Astrocyte (in vitro differentiated cells and primary cell): ENCODE data around the gene KCNN2. TPM values are rescaled to one million over a fixed set of nuclear protein-coding genes. Genes with fewer than 3 reads are reported as not detected.

Experiments used
- DNase-seq: peaks from one replicate; pipeline ENCODE4 v3.0.0-alpha.2; 2010; ENCODE audit warnings: low read depth
- FAIRE-seq: peaks from 2 replicates; lab custom pipeline; 2011; peaks lifted over from hg19 to GRCh38; lab: Jason Lieb, UNC
- H2AFZ ChIP-seq: 2 replicates; pipeline ENCODE4 v1.6.0; 2012; ENCODE audit warnings: low read depth, low read length, inconsistent platforms
- H3K27ac ChIP-seq: 2 replicates; pipeline ENCODE4 v1.5.1; 2011; ENCODE audit warnings: low read depth, low read length, inconsistent platforms
- H3K27me3 ChIP-seq: 2 replicates; pipeline ENCODE4 v1.6.0; 2011; ENCODE audit warnings: low read length, inconsistent platforms; ENCODE audit not compliant: insufficient read depth
- H3K36me3 ChIP-seq: 2 replicates; pipeline ENCODE4 v1.5.1; 2011; ENCODE audit warnings: low read length, inconsistent platforms; ENCODE audit not compliant: insufficient read depth
- H3K4me1 ChIP-seq: 2 replicates; pipeline ENCODE4 v1.5.1; 2011; ENCODE audit warnings: low read length, inconsistent platforms; ENCODE audit not compliant: insufficient read depth
- H3K4me2 ChIP-seq: 2 replicates; pipeline ENCODE4 v1.6.0; 2012; ENCODE audit warnings: low read length, inconsistent platforms
- H3K4me3 ChIP-seq: 2 replicates; pipeline ENCODE4 v1.5.1; 2011; ENCODE audit warnings: low read depth, mild to moderate bottlenecking, low read length, inconsistent platforms; ENCODE audit not compliant: insufficient read depth
- H3K79me2 ChIP-seq: 2 replicates; pipeline ENCODE4 v1.6.0; 2012; ENCODE audit warnings: mild to moderate bottlenecking, low read length, inconsistent platforms; ENCODE audit not compliant: insufficient read depth
- H3K9ac ChIP-seq: 2 replicates; pipeline ENCODE4 v1.6.0; 2012; ENCODE audit warnings: mild to moderate bottlenecking, low read length, inconsistent platforms
- H3K9me3 ChIP-seq: 2 replicates; pipeline ENCODE4 v1.5.1; 2012; ENCODE audit warnings: low read depth, mild to moderate bottlenecking, low read length, inconsistent platforms; ENCODE audit not compliant: insufficient read depth
- H4K20me1 ChIP-seq: 2 replicates; pipeline ENCODE4 v1.6.0; 2012; ENCODE audit warnings: low read length, inconsistent platforms; ENCODE audit not compliant: insufficient read depth
- H3K27ac Mint-ChIP-seq: one replicate; pipeline ENCODE4 v1.8.0; 2021; ENCODE audit warnings: mild to moderate bottlenecking, mixed read lengths; ENCODE audit not compliant: unreplicated experiment
- H3K27me3 Mint-ChIP-seq: one replicate; pipeline ENCODE4 v1.8.0; 2021; ENCODE audit warnings: low read depth, mixed read lengths; ENCODE audit not compliant: unreplicated experiment
- H3K36me3 Mint-ChIP-seq: one replicate; pipeline ENCODE4 v1.8.0; 2021; ENCODE audit warnings: low read depth, mixed read lengths; ENCODE audit not compliant: unreplicated experiment
- H3K4me1 Mint-ChIP-seq: one replicate; pipeline ENCODE4 v1.8.0; 2021; ENCODE audit warnings: low read depth, mixed read lengths; ENCODE audit not compliant: unreplicated experiment
- H3K4me3 Mint-ChIP-seq: one replicate; pipeline ENCODE4 v1.8.0; 2021; ENCODE audit warnings: mild to moderate bottlenecking, moderate library complexity, mixed read lengths; ENCODE audit not compliant: unreplicated experiment
- H3K9me3 Mint-ChIP-seq: one replicate; pipeline ENCODE4 v1.8.0; 2021; ENCODE audit warnings: mild to moderate bottlenecking, mixed read lengths; ENCODE audit not compliant: unreplicated experiment
- CTCF ChIP-seq: IDR thresholded peaks from 2 replicates; pipeline ENCODE4 v1.5.1; 2011; ENCODE audit warnings: low read depth, mild to moderate bottlenecking, inconsistent platforms, low read length, moderate library complexity; ENCODE audit not compliant: insufficient read depth
- EZH2 ChIP-seq: IDR thresholded peaks from 2 replicates; pipeline ENCODE4 v1.6.1; 2012; ENCODE audit warnings: mild to moderate bottlenecking, low read length, inconsistent platforms; ENCODE audit not compliant: insufficient read depth
- total RNA-seq: library from RNA; stranded (reverse); gene quantifications from 2 replicates; pipeline ENCODE4 v1.2.1, GENCODE V29; 2021

The KCNN2 gene
- total RNA-seq, 1 donor from 2014 or later = 0.32 TPM

GRCh38 chr5:114355086-114355830, 6.6 kb upstream of the KCNN2 start:
- no peak overlapping the region for H3K27ac ChIP-seq
- DNase-seq = no peak
- no peak overlapping the region for H3K9ac ChIP-seq
- no peaks in the 10 kb centered on the region for H3K4me1 ChIP-seq
- Mint-ChIP-seq H3K27me3 (peaks cover 8% of the 10 kb centered on the region), H3K4me3 (no peak overlapping the region), H3K36me3 (no peaks in the 10 kb centered on the region), H3K27ac (no peak overlapping the region), H3K9me3 (no peaks in the 10 kb centered on the region), H3K4me1 (no peaks in the 10 kb centered on the region)
- no peak overlapping the region for H3K4me3 ChIP-seq
- TF ChIP-seq CTCF (no peak), EZH2 (no peak)
- H2AFZ ChIP-seq = no peak overlapping the region
- H3K27me3 ChIP-seq = peaks cover 20% of the 10 kb centered on the region
- no peak for FAIRE-seq
- no peaks in the 10 kb centered on the region for H3K9me3 ChIP-seq
- no peaks in the 10 kb centered on the region for H3K79me2 ChIP-seq
- H4K20me1 ChIP-seq = no peaks in the 10 kb centered on the region
- no peaks in the 10 kb centered on the region for H3K36me3 ChIP-seq
- no peak overlapping the region for H3K4me2 ChIP-seq

- no peak overlapping the region for H3K9ac ChIP-seq
- no peak overlapping the region for H3K4me2 ChIP-seq
- FAIRE-seq (no peak), DNase-seq (no peak)
- H3K4me3 Mint-ChIP-seq = no peak overlapping the region
- H3K4me1 Mint-ChIP-seq = no peaks in the 10 kb centered on the region
- no peak overlapping the region for H3K4me3 ChIP-seq
- no peaks in the 10 kb centered on the region for H3K9me3 Mint-ChIP-seq
- TF ChIP-seq CTCF (no peak), EZH2 (no peak)
- no peaks in the 10 kb centered on the region for H3K36me3 ChIP-seq
- no peaks in the 10 kb centered on the region for H3K79me2 ChIP-seq
- H3K27me3 ChIP-seq = peaks cover 35% of the 10 kb centered on the region
- H2AFZ ChIP-seq = no peak overlapping the region
- no peak overlapping the region for H3K27ac Mint-ChIP-seq
- H3K36me3 Mint-ChIP-seq = no peaks in the 10 kb centered on the region
- peaks cover 24% of the 10 kb centered on the region for H3K27me3 Mint-ChIP-seq
- no peak overlapping the region for H3K27ac ChIP-seq
- H3K4me1 ChIP-seq = peaks cover 6% of the 10 kb centered on the region
- H3K9me3 ChIP-seq = no peaks in the 10 kb centered on the region
- H4K20me1 ChIP-seq = no peaks in the 10 kb centered on the region
Measured at GRCh38 chr5:114358329-114358728, 3.5 kb upstream of the KCNN2 start.

GRCh38 chr5:114360357-114360756, 1.5 kb upstream of the KCNN2 start:
- no peaks in the 10 kb centered on the region for H3K36me3 Mint-ChIP-seq
- peaks cover 6% of the 10 kb centered on the region for H3K4me1 ChIP-seq
- DNase-seq = no peak
- peaks cover 43% of the 10 kb centered on the region for H3K27me3 ChIP-seq
- H3K36me3 ChIP-seq = no peaks in the 10 kb centered on the region
- no peak overlapping the region for H3K4me3 ChIP-seq
- H3K4me1 Mint-ChIP-seq = peaks cover 2% of the 10 kb centered on the region
- peak overlapping the region; percentile 85 for H3K4me2 ChIP-seq
- no peaks in the 10 kb centered on the region for H3K9me3 ChIP-seq
- H3K9ac ChIP-seq = no peak overlapping the region
- no peaks in the 10 kb centered on the region for H3K79me2 ChIP-seq
- H4K20me1 ChIP-seq = no peaks in the 10 kb centered on the region
- no peak overlapping the region for H3K27ac Mint-ChIP-seq
- no peak for FAIRE-seq
- peaks cover 35% of the 10 kb centered on the region for H3K27me3 Mint-ChIP-seq
- peak overlapping the region; percentile 85 for H3K4me3 Mint-ChIP-seq
- H3K9me3 Mint-ChIP-seq = no peaks in the 10 kb centered on the region
- no peak overlapping the region for H3K27ac ChIP-seq
- TF ChIP-seq CTCF (no peak), EZH2 (no peak)
- H2AFZ ChIP-seq = no peak overlapping the region
